HUDEP-2 (cell line): ENCODE data around the gene OVOL3.
A peak's percentile ranks its signal among the peaks of the same experiment; 100 is the strongest.
"Not testable (repeated sequence)": the region's sequence is repeated elsewhere in the genome, so short reads cannot be mapped to it uniquely, and the experiment has no call there.

Experiments
- DNase-seq, 76 experiments: peaks; one replicate each; lab custom pipeline; 2025; ENCODE audit not compliant: unreplicated experiment in 76 of 76; lab: John Stamatoyannopoulos, UW

OVOL3 gene

DNA sequence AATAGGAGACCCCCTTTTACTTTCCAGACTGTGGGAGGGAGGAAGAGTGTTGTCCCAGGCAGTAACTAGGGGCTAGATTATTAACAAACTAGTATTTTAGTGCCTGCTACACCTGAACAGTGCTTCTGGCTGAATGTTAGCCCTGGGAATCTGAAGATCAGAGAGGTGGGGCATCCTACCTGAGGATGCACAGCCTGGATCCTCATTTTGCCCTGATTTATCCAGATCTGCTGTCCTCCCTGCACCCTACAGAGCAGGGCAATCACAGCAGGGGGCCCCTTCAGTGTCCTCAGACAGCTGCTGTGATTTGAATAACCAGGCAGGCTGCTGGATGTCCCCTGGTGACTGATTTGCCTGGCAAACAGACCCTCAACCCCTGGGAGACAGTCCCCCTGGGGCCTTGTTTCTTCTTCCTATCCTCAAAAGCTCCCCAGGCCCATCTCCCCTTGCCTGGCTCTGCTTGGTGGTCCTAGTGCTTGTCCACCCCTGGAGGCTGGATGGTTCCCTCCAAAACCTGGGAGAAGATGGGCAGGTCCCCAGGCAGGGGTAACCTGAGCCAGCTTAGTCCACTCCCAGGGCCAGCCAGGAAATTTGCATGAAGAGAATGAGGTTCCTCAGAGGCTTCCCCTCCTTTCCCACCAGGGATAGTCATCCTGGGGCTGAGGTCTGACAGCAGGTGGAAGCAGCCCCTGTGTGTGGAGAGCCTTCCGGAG is at the start of gene OVOL3:
Gene OVOL3, plus strand, starts transcription at position 657 of the 713 bp plus-strand sequence. CDS start 60 bp downstream, outside the sequence.
- no peak for DNase-seq

DNA sequence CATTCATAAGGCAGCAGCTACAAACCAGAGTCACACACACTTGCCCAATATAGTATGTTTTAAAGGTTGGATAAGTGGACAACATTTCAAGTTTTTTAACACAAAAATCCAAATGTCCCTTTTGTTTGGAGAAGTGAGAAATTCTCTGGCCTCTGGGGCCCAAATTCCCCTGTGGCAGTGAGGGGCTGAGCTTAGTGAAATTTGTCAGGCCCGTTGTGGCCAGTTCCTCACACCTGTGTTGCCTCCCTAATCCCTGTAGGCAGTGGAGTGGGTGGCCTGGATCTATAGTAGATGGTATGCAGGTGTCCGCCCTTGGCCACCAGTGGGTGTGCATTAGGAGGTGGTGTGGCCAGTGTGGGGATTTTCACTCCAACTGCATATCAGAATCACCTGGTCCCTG is 49.6 kb upstream of the OVOL3 start:
- DNase-seq, result no peak

DNA sequence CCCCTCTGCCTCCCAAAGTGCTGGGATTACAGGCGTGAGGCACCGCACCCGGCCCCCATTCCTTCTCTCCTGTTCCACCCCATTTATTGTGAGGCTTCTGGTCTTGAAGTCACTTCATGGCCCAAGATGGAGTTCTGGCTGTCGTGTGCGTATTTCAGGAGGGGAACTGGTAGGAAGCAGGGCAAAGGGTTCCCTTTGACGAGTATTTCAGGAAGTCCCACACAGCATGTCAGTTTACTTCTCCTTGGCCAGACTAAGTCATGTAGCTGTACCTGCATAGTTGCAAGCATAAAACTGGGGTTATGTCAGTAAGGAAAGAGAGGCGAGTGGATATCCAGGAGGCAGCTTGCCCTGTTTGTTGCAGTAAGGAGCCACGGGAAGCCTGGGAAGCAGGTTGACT is 46.1 kb upstream of the OVOL3 start:
- no peak for DNase-seq

DNA sequence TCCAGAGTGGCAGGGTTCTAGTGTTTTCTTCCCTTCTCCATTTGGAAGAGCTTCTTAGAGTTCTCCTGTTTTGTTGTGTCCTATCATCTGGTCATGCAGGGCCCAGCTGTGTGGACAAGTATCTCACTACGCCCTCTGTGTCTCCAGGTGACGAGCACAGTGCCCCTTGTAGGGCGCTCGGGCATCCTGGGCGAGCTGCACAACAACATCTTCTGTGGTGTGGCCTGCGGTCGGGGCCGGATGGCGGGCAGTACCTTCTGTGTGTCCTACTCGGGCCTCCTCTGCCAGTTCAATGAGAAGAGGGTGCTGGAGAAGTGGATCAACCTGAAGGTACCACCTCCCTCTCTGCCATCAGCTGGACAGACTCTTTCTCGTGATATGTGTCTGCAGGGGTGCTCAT is 43.3 kb upstream of the OVOL3 start:
- DNase-seq, result no peak

DNA sequence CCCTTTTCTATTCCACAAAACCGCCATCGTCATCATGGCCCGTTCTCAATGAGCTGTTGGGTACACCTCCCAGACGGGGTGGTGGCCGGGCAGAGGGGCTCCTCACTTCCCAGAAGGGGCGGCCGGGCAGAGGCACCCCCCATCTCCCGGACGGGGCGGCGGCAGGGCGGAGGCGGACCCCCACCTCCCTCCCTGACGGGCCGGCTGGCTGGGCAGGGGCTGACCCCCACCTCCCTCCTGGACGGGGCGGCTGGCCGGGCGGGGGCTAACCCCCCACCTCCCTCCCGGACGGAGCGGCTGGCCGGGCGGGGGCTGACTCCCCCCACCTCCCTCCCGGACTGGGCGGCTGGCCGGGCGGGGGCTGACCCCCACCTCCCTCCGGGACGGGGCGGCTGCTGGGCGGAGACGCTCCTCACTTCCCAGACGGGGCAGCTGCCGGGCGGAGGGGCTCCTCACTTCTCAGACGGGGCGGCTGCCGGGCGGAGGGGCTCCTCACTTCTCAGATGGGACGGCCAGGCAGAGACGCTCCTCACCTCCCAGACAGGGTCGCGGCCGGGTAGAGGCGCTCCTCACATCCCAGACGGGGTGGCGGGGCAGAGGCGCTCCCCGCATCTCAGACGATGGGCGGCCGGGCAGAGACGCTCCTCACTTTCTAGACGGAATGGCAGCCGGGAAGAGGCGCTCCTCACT is 42.0 kb upstream of the OVOL3 start:
- DNase-seq, result not testable (repeated sequence)

DNA sequence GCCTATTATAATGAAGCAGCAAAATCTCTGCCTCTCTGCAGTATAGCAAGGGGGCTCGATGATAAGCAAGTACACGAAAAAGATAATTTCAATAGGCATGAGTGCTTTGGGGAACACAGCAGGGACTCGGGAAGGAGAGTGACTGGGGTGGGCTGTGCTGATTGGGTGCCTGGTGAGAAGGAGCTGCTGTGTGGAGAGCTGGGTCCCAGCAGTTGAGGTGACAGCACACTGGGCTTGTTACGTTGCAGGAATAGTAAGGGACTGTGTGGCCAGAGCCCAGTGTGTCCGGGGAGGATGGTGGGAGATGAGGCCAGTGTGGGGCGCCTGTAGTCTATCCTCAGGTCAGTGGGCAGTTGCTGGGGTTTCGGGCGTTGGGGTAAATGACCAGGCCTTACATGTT is 38.9 kb upstream of the OVOL3 start:
- DNase-seq, result no peak

DNA sequence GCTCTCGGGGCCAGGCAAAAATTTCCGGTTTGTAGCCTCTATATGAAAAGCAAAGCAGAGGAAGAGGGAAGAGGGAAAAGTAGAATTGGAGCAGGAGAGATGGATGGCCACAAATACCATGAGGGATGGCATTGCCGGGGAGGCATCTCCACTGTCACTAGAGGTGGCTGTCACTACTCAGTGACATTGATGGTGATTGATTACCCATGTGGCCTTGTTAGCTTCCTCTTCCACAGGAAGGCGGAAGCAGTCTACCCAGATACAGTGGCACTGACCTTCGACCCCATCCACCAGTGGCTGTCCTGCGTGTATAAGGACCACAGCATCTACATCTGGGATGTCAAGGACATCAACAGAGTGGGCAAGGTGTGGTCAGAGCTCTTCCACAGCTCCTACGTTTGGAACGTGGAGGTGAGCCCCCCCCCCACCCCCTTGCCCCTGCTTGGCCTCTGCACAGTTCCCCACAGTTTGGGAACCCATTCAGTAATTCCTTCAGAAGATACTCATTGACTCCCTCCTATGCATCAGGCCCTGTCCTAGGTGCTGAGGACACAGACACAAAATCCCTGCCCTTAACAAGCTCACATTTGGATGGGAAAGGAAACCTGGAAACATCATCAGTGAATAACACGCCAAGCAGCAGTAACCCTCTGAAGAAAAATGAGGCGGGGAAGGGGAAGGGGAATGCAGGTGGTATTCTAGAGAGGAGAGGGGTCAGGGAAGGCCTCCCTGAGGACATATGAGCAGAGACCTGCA is 37.6 kb upstream of the OVOL3 start:
- no peak for DNase-seq

DNA sequence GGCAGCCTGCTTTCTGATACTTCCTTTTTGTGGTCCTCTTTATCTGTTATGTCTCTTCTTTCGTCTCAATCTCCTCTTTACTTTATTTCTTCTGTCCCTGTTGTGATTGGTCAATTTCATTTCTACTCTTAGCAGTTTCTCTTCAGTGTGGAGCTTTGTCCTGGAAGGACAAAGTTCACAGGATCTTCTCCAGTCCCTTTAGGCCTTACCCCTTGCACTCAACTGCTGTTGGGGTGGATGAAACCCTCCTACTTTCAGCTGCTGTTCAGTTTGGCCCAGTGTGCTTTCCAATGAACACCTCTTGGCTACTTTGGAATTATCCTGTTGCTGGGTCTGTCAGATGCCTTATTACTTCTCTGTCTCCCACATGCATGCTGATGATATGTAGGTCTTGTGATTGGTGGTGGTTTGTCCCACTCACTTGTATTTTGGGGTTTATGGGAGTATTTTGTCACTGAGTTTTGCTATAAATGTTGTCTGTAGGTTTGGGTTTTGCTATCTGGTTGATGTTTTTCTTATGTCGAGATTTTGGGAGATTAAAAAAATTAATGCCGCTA is 31.5 kb upstream of the OVOL3 start:
- DNase-seq, result no peak

DNA sequence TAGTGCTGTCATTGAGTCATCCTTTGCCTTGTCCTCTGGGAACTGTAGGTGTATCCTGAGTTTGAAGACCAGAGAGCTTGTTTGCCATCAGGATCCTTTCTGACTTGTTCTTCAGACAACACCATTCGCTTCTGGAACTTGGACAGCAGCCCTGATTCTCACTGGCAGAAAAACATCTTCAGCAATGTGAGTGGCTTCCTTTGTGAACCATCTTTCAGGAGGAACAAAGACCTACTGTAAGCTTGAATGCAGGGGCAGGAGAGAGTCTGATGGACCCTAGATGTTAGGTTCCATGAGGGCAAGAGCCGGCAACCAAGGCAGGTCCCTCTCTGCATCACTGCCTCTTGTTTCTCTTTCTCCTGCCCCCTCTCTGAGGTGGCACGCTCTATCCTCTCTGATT is 29.6 kb upstream of the OVOL3 start:
- no peak for DNase-seq

DNA sequence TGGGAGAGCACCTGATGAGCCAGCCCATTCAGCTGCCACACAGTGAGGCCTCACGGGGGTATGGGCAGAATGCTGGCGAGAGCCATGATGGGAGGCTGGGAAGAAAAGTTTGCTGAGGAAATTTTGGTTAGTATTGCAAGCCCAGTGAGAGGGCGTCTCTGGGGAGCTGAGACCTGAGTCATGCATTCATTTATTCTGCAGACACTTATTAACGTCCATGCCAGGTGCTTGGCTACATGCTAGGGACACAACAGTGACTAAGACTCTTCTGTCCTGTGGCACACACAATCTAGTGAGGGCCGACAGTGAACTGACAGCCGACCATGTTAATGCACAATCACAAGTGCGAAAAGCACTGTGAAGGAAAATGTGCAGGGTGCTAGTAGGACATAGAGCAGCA is 29.0 kb upstream of the OVOL3 start:
- DNase-seq, result no peak

DNA sequence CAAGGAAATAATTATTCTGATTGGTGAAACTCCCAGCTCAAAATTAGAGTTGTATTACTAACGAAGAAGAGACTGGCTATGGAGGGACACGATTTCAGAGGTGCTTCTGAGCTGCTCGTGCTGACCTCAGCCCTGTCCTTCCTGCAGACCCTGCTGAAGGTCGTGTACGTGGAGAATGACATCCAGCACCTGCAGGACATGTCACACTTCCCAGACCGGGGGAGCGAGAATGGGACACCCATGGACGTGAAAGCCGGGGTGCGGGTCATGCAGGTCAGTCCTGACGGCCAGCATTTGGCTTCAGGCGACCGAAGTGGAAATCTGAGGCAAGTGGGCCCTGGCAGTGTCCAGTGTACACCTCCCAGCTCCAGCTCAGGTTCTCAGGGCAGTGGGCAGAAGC is 28.0 kb upstream of the OVOL3 start:
- DNase-seq, result no peak

DNA sequence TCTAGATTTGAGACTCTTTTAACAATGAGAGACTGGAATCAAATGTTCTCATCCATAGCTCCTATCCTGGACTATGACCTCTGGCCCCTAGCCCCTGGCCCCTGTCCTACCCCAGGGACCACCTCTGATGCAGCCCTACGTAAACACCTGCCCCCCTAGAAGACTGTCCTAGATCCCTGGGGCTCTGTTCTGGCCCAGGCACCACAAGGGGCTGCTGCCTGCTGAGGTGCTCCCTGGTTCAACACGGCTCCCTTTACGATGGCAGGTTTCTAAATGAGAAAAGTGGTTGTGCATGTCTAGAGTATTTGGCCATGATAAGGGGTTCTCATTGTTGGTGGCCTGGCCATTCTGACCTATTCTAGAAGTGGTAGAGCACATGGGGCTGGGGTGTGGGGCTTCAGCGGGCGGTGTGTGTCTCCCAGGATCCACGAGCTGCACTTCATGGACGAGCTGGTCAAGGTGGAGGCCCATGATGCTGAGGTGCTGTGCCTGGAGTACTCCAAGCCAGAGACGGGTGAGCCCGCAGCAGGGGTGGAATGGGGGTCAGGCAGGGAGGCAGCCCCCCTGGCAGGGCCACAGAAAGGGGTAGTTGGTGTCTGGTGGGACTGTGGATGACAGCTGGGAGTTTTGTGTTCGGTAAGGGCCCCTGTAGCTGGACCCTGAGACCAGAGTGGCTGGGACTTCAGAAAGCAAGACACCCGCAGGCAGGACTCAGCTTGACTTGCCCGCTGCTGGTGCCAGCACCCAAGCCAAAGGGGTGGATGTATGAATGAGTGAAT is 26.5 kb upstream of the OVOL3 start:
- no peak for DNase-seq

DNA sequence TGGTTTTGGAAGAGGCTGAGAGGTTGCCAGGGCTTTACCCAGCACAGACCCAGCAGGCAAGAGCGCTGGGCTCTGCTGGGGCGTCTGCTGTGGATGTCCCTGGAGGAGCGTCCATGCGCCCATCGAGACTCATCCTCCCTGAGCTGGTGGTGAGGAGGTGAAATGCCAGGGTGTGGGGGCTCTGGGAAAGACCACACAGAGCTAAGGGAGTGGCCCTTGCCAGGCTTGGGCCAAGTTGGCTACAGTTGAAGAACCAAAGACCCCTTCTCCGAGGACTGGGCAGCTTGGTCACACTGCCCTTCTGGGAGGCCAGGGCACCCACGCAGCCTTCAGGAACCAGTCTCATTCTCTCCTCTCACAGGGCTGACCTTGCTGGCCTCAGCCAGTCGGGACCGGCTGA is 24.6 kb upstream of the OVOL3 start:
- DNase-seq, result no peak

DNA sequence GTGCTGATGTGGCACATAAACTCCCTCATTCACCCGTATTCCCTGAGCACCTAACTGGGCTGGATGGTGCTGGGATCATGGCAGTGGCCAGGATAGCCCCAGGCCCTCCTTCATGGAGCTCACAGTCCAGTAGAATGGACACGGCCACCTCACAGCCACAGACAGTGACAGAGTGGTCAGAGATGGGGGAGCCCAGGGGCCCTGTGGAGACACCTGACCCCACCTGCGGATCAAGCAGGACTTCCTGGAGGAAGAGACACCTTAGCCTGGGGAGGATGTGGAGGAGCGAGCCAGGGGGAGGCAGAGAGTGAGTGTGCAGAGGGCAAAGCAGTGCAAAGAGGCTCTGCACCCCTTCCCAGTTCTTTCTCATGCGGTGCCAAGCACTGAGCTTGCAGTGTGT is 21.1 kb upstream of the OVOL3 start:
- DNase-seq, result no peak

DNA sequence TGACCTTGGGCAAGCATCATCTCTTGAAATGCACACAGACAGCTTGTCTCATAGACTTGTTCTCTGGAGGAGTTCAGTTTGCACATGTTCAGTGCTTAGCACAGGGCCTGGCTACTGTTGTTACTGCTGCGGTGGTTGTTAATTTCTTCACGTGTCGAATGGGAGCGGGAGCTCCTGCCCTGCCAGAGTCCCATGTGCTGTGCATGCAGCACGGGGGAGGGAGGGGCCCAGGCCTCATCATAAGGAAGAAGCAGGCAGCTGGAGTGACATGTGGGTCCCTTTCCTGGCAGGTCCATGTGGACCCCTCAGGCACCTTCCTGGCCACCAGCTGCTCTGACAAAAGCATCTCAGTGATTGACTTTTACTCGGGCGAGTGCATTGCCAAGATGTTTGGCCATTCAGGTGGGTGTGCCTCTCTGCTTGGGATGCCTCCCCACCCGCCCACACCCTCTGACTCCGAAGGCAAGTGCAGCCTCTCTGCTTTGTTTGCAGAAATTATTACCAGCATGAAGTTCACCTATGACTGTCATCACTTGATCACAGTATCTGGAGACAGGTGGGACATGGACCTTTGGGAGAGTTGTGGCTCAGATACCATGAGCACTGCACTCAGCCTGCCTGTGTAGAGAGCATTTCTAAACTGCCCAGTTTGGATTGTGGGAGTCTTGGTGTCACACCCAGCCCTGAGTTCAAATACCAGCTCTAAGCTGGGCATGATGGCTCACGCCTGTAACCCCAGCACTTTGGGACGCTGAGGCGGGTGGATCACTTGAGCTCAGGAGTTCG is 19.8 kb upstream of the OVOL3 start:
- DNase-seq, result peak in 3 of 76 experiments; percentile 7 to 16 (median 10)

DNA sequence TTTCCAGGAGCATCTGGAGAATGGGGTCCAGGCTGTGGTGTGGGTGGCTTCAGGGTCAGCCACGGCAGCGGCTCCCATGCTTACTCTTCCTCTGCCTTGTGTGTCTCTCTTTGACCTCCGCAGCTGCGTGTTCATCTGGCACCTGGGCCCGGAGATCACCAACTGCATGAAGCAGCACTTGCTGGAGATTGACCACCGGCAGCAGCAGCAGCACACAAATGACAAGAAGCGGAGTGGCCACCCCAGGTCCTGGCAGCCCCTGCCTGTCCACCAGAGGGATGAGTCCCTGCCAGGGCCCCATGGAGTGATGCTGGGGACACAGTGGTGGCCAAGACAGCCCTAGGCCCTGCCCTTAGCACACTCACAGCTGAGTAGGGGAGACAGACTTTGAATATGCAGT is 18.4 kb upstream of the OVOL3 start:
- no peak for DNase-seq

DNA sequence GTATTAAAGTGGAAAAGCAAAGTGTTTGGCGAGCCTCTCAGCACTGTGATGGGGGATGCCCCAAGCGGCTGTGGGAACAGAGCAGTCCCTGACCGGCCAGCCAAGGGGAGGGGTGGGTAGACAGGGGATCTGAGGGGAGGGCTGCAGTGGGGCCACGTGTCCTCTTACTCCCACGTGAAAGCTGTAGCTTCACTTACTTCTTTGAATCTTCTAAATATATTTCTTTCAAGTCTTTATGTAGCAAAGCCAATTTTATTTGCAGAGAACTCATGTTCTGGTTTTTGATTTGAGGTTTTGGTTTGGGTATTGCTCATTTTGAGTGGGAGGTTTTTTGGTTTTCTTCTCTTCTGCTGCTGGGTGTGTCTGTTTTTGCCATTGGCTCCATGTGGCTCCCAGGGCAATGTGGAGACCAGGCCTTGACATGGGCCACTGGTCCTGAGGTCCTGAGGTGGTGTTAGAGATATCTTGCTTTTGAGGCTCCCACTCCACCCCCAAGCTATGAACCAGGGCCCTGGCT is 17.7 kb upstream of the OVOL3 start:
- DNase-seq, result no peak

DNA sequence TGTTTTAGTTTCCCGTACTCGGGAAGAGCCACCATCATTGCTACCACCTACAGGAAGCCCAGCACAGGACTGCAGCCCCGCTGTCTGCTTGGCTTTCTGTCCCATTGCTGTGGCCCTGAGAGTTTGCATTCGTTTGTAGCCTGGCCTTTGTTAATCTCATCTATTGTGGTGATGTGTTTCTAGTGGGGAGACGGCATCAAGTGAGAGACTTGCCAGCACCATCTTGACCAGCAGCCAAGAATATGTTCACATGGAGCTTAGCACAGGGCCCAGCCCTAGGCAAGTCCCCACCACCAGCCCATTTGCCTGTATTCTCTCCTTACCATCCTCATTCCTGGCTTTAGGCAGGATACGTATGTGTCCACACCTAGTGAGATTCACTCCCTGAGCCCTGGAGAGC is 17.3 kb upstream of the OVOL3 start:
- DNase-seq, result peak in 7 of 76 experiments; percentile 7 to 34 (median 16)

DNA sequence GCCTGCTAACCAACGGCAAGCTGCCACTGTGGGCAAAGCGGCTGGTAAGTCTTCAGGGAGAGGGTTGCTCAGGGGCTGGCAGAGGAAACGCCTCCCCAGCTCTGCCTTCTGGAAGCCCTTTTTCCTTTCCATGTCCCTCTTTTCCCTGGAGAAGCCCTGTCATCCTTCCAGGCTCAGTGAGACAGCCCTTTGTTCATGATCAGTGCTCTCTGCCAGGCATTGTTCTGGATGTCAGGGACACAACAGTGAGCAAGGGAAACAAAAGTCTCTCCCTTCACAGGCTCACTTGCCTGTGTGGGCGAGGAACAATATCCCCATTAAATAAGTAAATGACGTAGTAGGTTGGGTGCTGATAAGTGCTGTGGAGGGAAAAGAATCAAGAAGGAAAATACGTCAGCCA is 13.9 kb upstream of the OVOL3 start:
- DNase-seq, result no peak
